Cerebellar nuclear complex (tissue), 1 donor: Measurements from ENCODE around the gene SALL1.

Source experiments
- DNase-seq, 2 experiments: peaks; one replicate each; lab custom pipeline; 2025; lab: John Stamatoyannopoulos, UW

Gene SALL1

DNA sequence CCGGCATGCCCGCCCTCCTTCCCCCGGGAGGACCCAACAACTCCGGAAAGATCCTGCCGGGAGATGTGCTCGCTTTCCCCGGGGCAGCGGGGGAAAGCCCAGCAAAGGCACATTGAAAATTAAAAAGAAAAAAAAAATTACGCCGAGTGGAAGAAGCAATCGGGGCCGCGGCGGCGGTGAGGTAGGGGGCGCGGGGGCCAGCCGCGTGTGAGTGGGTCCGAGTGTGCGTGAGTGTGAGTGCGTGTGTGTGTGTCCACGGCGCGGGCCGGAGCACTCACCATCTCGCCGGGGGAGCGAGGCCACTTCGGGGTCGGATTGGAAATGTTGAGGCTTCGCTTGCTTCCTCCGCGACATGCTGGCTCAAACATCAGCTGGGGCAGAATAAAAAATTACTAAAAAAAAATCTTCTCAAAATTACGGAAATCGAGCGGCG is at the start of gene SALL1:
Gene SALL1, minus strand, starts transcription at position 383 of the 433 bp plus-strand sequence. Its CDS starts 29 bp downstream, at position 354.
- no peak for DNase-seq

DNA sequence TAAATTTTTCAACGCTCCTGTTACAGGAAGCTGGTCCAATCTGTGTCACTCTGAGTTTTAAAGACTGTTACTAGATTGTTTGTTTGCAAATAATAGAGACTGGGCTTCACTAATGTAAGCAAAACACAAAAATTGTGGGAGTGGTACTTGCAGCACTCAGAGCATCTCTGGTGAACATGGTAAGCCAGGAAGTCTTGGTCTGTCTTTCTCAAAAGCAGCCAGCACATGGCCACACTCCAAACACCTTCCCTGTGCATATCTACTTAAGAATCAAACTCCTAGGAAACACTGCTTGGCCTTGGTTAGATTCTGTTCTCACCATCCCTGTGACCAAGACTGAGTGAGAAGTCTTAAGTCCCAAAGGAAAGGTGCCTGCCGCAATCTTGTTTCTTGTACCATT is 49.7 kb upstream of the SALL1 start:
- no peak for DNase-seq

DNA sequence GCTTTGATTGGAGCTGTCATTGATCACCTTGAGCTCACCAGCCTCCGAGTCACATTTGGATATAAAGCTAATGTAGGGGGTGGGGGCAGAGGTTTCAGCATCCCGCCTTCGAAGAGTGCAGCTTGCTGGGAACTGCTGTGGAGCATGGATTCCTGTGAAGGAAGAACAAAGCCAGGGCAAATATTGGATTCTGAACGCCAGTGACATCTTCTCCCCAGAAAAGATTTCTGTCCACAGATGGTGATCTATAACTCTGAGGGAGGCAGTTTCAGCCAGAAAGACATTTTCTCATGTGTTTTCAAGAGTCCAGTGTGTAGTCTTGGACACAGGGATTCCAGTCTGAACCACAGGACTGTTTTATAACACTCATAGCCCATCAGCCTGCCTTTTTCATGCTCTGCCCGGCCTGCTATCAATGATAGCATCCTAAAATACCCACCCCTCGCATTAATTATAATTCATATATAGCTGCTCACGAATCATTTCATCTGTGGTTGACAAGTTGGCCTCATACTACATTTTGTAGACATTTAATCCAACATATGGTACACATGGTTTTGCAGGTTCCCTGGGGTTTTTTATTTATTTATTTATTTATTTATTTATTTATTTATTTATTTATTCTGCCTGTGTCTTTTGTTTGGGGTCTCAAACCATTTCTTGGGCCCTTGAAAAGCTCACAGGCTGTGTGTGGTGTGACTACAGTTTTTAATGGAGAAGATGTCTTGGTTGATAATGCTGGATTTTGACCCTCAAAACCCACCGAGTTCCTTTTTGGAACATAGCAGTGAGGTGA is 47.1 kb upstream of the SALL1 start:
- no peak for DNase-seq

DNA sequence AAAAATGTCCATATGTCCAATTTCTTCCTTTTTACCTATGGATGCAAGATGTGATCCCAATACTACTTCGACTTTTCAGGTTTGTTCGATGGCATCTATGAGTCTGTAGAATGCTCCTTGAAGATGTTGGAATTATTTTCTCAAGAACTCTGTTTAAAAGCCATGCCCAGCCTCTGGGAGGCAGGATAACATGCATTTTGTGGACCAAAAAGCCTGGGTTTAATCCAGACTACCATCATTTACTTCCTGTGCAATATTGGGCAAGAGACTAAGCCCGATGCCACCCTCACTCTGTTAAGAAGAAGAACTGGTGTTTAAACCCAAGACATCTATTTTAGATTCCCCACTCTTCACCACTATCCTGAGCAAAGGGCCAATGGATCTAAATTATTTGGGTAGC is 42.8 kb upstream of the SALL1 start:
- DNase-seq: no peak

DNA sequence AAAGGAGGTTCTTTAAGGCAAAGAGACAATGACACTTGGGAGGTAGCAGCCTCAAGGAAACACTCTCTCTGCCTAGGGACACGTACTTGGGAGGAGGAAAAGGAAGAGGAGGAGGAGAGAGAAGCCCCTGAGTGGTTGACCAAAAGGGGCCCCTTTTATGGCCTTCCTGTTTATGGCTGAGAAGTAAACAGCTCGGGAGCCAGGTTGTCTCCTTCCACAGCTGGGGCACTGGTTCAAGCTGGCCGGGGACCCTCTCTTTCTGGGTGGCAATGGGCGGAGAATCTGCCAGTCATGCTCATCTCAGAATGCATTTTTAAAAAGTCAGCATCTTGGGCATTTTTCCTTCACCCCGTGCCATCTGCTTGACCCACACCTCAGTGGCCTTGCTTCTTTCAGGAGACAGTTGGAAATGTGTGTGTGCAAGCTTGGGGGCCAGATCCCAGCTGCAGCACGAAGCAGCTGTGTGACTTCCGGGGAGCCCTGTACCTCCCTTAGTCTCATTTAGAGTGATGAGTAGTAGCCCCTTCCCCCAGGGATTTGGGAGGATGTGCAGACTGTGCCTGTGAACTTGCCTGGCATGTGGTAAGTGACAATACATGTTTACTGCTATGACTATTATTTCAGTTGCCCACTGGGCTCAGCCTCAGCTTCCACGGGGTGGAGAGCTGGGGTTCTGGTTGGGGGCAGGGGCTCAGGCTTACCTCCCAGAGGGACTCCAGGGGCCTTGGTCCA is 33.8 kb upstream of the SALL1 start:
- DNase-seq: no peak

DNA sequence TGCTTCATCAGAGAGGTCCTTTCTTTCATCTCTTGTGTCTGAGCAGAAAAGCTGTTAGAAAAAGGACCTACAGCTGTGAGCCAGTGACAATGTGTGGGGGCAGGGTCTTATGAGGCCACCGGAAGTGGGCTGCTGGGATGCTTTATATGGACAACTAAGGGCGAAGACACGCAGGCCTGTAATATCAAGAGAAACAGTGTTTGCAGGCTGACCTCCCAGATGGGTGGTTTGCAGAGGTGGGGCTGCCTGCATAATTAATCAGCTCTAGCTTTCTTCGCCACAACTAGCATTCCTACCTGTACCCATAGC is 30.4 kb upstream of the SALL1 start:
- no peak for DNase-seq

DNA sequence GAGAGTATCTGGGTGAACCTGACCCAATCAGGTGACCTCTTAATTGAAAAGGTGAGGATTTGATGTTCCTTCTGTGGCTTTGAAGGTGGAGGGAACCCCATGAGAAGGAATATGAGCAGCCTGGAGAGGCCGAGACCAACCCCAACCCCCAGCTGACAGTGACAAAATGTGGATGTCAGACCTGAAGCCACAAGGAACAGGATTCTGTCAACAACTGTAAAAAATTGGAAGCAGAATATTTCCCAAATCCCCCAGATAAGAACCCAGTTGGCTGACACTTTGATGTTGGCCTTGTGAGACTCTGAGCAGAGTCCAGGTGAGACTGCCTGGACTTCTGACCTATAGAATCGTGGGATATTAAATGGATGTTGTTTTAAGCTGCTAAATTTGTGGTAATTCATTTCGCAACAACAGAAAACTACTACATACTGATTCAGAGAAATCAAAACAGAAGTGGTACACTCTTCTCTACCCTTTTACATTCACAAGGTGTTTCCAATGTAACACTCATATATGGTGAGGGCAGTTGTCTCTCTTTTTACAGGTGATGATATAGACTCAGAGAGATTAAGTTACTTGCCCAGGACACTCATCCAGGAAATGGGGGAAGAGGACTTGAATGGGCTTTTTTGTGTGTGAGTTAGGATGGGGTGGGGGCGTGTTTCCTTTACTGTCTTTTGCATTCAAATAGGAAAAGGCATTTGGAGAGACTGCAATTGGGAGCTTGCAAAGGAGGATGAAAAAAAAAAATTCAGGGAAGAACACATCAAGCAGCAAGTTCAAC is 29.8 kb upstream of the SALL1 start:
- no peak for DNase-seq

DNA sequence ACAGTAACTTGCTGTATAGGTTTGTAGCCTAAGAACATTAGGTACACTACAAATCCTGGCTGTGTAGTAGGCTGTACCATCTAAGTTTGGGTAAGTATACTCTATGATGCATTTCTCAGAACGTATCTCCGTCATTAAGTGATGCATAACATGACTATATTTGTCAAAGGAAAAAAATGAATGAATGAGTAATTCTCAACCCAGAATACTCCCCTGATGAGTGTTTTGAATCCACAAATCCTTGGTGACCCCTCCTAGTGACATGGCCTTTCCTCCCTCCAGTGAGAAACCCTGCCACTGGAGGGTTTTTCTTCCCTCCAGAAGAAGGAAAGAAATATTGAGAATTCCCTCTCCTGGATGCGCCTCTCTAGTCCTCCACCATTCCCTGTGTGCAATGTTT is 24.0 kb upstream of the SALL1 start:
- no peak for DNase-seq

DNA sequence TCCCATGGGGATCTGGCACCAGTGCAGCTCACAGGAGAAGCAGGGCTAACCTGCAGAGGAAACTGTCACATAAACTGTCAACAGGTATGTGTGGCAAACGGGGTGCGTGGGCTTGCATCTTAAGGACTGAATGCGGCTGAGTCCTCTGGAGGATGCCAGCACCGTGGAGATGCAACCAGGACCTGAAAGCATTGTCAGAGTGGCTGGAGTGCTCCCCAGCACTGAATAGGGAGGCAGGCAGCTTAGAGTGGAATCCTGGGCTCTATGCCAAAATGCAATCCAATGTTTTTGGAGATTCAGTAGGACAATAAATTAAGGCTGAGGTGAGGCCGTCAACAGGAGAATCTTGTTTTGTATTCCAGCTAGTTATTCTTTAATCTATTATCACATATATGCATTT is 21.3 kb upstream of the SALL1 start:
- no peak for DNase-seq

DNA sequence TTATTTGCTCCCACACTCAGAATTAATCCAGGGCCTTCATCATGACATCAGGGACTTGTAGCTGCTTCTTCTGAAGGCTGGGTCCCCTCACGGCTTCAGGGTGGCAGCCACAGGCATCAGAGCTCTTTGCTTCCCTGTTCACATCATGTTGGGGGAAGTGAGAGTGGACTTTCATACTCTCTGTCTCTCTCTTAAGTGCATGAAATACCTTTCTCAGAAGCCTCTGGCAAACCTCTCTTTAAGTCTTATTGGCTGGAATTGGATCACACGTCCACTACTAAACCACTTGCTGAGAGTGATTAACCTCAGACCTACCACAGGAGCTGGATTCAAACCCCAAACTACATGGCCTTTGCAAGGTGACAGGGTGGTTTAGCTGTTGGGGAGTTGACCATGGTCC is 17.7 kb upstream of the SALL1 start:
- no peak for DNase-seq

DNA sequence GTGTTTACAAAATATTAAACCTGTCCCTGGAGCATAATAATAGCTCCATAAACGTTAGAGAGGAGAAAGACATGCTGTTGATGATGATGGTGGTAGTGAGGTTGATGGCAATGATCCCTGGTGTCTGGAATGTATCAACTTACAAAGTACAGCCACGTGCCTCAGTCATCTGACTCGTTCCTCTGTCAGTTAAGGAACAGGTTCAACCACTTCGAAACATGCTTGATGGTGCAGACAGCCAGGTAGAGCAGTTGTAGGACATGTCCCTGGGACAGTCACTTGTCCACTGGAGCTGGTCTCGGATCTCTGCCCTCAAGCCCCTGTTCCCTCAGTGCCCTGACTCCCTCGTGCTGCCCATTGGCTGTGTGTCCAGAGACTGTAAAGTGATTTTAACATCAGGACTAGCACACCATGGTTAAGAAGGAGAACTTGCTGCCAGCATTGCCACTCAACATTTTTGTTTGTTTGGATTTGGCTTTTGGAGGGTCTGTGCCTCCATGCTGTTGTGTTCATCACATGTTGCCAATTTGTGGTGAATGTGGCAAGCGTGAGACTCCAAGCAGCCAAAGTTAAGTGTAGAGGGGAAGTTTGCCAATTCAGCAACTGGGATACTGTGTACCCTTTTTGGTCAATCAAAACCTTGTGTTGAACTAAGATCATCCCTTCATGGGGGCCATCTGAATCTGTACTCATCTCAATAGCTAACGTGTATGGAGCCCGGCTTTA is 16.3 kb upstream of the SALL1 start:
- no peak for DNase-seq

DNA sequence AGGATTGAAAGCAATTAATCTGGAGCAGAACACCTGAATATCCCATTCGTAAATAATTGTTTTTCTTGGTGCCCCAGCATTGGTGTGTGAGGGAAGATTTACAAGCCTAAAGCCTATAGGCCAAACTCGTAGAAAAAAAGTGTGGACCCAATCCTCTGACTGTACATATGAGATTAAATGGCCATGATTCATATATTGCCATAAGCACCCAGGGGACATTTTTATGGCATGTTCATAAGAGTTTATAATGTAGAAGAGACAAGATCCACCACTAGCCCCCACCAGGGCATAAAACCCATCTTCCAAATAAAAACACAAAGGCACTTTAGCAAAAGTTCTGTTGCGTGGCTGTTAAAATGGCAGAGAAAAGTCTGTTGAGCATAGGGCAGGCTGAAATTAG is 15.5 kb upstream of the SALL1 start:
- no peak for DNase-seq

DNA sequence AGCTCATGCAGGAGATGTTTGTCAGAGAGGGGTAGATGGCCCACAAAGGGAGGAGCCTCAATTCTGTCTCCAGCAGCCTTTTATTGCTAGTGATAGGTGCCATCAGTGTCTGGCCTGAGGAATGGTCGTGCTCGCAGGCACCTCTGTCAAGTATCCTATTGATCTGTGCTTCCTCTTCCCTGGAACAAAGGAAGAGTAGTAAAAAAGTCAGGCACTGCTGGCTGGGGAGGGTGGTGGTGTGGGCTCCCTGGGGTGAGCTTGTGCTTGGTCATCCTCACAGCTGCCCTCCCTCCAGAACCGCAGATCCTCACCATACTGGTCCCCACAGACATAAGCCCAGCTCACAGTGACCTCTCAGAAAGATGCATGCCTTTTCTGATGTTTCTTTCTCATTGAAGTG is 15.0 kb upstream of the SALL1 start:
- DNase-seq: no peak

DNA sequence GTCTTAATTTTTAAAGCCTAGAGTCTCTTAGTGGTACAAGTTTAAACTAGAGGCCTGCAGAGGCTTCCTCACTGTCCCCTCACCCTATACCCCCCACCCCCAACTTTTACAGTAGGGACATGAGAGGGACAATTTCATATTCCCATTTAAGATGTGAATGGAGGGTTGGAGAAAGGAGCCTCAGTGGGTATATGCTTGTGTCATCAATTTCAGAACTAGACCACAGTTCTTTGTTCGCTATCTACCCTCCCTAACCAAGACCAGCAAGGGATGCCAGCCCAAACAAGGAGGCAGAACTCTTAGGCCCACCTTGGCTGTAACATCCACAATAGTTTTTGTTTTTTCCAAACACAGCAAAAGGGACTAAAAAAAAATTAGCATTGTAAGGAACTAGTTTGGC is 14.0 kb upstream of the SALL1 start:
- no peak for DNase-seq

DNA sequence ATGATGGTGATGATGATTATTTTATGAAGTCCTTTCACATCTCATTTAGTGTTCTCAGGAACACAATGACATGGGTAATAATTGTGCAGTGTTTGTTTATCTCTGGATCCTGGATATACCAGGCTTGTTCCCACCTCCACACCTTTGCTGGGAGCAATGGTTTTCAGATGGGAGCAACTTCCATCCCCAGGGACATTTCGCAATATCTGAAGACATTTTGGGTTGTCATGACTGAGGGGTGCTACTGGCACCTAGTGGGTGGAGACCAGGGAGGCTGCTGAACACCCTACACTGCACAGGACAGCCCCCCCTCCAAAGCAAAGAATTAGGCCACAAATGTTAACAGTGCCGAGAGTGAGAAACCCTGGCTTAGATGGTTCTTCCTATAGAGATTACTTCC is 13.5 kb upstream of the SALL1 start:
- DNase-seq: no peak

DNA sequence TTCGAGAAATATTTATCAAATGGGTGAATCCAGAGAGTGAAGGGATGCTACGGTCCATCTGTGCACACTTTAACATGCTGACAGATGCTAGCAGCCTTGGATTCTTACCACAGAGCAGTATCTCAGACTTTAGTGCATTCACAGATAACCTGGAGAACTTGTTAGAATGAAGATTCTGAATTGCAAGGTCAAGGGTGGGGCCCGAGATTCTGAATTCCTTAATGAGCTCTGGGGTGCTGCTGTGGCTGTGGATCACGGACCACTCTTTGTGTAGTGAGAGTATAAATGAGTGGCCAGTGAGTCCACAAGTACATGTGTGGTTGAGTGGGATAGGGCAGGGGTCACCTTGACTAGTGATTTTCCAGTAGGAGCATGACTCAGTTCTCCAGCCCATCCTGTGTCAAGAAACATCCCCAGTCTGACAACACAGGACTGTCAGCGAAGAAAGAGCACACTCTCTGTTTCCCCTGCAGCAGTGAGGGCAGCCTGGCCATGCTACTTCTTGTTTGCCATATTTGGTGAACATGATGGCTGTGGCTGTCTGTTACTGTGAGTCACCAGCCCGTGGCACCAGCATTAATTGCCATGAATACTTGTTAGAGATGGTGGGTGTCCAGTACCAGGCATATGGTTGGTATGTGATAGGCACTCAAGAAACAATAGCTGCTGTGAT is 13.0 kb upstream of the SALL1 start:
- no peak for DNase-seq

DNA sequence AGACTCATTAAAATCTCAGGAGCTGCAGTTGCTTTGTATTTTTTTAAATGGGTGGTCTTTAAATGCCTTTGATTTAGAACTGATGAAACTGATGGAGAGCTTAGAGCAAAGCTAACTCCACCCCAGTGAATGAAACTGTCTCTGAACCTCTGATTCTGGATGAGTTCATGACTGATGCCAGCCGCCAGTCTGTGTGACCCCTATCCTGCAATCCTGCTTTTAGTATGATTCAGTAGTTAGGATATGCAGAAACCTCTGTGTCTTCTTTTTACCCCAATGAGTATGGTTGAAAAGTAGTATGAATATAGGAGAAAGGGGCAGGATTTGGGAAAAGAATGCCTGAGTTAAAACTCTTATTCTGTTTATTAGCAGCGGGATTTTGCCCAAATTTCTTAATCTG is 12.3 kb upstream of the SALL1 start:
- no peak for DNase-seq

DNA sequence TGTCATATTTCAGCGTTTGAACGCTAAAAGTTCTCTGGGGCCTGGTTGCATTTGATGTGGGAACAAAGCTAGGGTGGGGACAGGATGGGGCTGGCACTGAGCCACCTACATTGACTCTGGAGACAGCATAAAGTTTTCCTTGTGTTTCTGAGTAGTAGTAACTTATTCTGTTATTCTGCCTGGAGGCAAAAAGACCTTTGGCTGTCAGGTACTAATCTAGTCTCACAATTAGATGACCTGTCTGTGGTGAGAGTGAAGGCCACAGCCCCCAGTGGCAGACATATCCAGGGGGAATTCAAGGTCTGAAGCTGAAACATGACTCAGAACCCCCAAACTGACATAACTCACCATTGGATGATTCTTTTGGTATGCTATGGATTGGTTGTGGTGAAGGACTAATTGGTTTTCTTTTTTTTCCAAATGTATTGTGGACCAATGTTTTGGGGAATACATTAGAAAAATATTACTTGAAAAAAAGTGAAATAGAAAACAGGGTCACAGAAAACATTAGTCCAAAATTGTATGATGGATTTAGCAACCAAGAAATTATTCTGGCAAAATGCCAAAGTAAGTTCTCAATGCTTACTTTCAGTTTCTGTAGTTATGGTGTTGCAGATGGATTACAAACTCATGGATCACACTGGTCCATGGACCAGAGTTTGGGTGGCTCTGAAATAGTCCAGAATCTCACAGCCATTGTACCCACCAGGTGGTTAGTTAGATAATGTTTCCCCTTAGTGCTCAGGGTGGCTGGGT is 10.5 kb upstream of the SALL1 start:
- no peak for DNase-seq

DNA sequence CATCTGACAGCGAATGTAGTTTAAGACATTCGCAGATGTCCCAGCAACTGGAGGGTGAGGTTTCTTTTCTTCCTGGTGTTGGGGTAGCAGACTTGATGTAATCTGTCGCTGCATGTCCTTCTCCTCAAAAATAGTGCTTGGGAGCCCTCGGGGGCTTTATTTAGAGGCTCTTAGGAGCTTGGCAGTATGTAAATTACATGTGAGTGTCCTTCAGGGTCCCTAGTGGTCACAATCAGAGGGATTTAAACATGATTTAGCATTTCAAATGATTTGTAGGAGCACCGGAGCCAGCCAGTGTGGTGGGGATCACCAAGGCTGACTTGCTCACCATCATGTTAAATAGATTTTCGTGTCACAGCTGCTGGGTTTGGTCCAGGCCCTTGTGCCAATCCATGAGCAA is 8.8 kb upstream of the SALL1 start:
- no peak for DNase-seq

DNA sequence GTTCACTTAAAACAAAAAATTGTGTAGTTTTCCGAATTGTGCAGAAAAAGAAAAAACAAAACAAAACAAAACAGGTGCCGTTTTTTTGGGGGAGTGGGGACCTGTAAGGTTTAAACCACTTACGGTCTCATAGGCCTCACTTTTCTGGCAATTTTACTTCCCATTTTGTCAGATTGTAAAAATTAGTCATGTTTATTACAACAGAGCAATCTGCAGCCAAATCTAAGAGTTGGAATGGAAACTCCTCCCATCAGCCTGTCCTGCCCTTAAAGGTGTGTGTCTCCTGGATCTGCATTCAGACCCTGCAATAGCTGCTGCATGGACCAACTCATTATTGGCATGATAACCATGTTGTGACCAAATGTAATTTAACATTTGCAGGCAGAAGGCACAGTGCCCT is 8.2 kb upstream of the SALL1 start:
- no peak for DNase-seq

DNA sequence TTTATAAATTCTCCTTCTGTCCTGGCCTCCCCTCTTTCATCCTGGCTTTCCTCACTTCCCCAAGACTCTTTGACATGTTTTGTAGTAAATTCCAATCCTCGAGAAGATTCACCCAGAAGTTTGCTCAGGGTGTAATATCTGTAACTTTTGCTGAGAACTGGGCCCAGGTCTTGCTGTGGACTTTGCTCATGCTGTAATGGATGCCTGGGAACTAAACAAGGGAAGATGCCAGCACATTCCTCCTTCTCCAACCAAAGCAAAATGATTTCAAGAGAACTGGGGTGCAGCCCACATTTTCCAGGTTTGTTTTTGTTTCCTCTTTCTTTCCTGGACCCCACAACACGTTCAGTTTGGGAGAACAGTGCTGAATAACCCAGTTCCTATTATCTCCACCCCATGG is 6.6 kb upstream of the SALL1 start:
- no peak for DNase-seq
